ENCODE data around the gene CCDC88C.

- TF ChIP-seq NR1H2 (CRISPR knock-in tag; IDR thresholded peaks at IDR 0.05) (no peak), CTCF (IDR thresholded peaks at IDR 0.05) (no peak), ZNF532 (CRISPR knock-in tag; IDR thresholded peaks at IDR 0.05; ENCODE audit: borderline replicate concordance) (no peak), ESRRA (CRISPR knock-in tag; IDR thresholded peaks at IDR 0.05; ENCODE audit: borderline replicate concordance) (no peak), MAX (CRISPR knock-in tag; IDR thresholded peaks at IDR 0.05) (no peak)
Observed at GRCh38 chr14:91376547-91377477, 40.8 kb downstream of the CCDC88C start.
